Astrocyte (in vitro differentiated cells and primary cell): ENCODE results near the gene SLC35F2.

Experiments
- EZH2 ChIP-seq: IDR thresholded peaks from 2 replicates; pipeline ENCODE4 v1.6.1; 2012; ENCODE audit warnings: mild to moderate bottlenecking, low read length, inconsistent platforms; ENCODE audit not compliant: insufficient read depth
- TF ChIP-seq, protein P1 (sequence below): IDR thresholded peaks from 2 replicates; pipeline ENCODE4 v1.5.1; 2011; ENCODE audit warnings: low read depth, mild to moderate bottlenecking, inconsistent platforms, low read length, moderate library complexity; ENCODE audit not compliant: insufficient read depth

- TF ChIP-seq, protein P1, sequence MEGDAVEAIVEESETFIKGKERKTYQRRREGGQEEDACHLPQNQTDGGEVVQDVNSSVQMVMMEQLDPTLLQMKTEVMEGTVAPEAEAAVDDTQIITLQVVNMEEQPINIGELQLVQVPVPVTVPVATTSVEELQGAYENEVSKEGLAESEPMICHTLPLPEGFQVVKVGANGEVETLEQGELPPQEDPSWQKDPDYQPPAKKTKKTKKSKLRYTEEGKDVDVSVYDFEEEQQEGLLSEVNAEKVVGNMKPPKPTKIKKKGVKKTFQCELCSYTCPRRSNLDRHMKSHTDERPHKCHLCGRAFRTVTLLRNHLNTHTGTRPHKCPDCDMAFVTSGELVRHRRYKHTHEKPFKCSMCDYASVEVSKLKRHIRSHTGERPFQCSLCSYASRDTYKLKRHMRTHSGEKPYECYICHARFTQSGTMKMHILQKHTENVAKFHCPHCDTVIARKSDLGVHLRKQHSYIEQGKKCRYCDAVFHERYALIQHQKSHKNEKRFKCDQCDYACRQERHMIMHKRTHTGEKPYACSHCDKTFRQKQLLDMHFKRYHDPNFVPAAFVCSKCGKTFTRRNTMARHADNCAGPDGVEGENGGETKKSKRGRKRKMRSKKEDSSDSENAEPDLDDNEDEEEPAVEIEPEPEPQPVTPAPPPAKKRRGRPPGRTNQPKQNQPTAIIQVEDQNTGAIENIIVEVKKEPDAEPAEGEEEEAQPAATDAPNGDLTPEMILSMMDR: no peak
- TF ChIP-seq EZH2: no peak
These were observed 82.5 kb downstream of the SLC35F2 start for GRCh38 chr11:107776062-107776461.
